ENCODE measurements around the gene SYNGR2. TPM values are rescaled to one million over a fixed set of nuclear protein-coding genes. Genes with fewer than 3 reads are reported as not detected.

SYNGR2 gene
- total RNA-seq, 1 experiment from 2014 or later = 148 TPM

GRCh38 chr17:78135858-78136500, 32.4 kb upstream of the SYNGR2 start:
- Histone ChIP-seq H3K27ac (ENCODE audit: low read depth, low read length) (no peak overlapping the region), H3K9ac (ENCODE audit: low read length) (no peak overlapping the region), H3K4me3 (replicated peaks in 1 of 2; ENCODE audit: low read depth in 1 of 2, low read length in 2 of 2) (no peak overlapping the region), H3K27me3 (ENCODE audit: insufficient read depth, low read length) (no peaks in the 10 kb centered on the region), H3K79me2 (ENCODE audit: insufficient read depth, low read length) (no peaks in the 10 kb centered on the region), H3K36me3 (ENCODE audit: control insufficient read depth in 1 of 2, insufficient read depth in 2 of 2, low read length in 2 of 2) (no peaks in the 10 kb centered on the region), H4K20me1 (ENCODE audit: insufficient read depth) (no peaks in the 10 kb centered on the region), H3K4me1 (ENCODE audit: control insufficient read depth in 1 of 2, insufficient read depth in 2 of 2, low read length in 2 of 2) (peaks cover 35 to 76% of the 10 kb centered on the region in 2 experiments), H2AFZ (ENCODE audit: low read depth, low read length, poor library complexity, severe bottlenecking) (no peak overlapping the region), H3K9me3 (ENCODE audit: control insufficient read depth in 1 of 2, insufficient read depth in 1 of 2, low read depth in 1 of 2, low read length in 2 of 2) (no peaks in the 10 kb centered on the region), H3K4me2 (ENCODE audit: low read length) (no peak overlapping the region), H3K9me2 (ENCODE audit: insufficient read depth) (no peaks in the 10 kb centered on the region)
- DNase-seq (ENCODE audit: low read depth, low spot score) (no peak), ATAC-seq (no peak)
- POLR2A ChIA-PET = interaction anchor here (1.3 kb wide), 2 partner anchors 40 to 51 kb away, joined by 3 to 6 read pairs; partner anchors contain the start of genes AFMID and TK1
- CTCF ChIA-PET = interaction anchor here (1.0 to 2.1 kb wide), 3 partner anchors 41 to 63 kb away, joined by 3 to 8 read pairs (median 6); no protein-coding TSS in a partner anchor
- RAD21 ChIA-PET (ENCODE audit: low non-redundant PET in 1 of 2, low total read pairs in 2 of 2, uncharacterized antibody in 2 of 2, unreplicated experiment in 2 of 2) = no interaction called here
- TF ChIP-seq TCF7L2 (IDR thresholded peaks at IDR 0.05; ENCODE audit: borderline replicate concordance, extremely low read depth, insufficient read depth, insufficient read length) (no peak), SRF (IDR thresholded peaks at IDR 0.05; ENCODE audit: low read depth) (no peak), REST (IDR thresholded peaks at IDR 0.05; ENCODE audit: low read depth) (no peak), EZH2 (IDR thresholded peaks at IDR 0.05) (no peak), POLR2A (IDR thresholded peaks at IDR 0.05; ENCODE audit: borderline replicate concordance, extremely low read depth, insufficient read depth, insufficient read length) (no peak), ELF1 (IDR thresholded peaks at IDR 0.05; ENCODE audit: borderline replicate concordance, low read depth) (no peak), CEBPB (IDR thresholded peaks at IDR 0.05; ENCODE audit: low read depth) (no peak), ZNF274 (IDR thresholded peaks at IDR 0.05; ENCODE audit: low read depth, low read length) (no peak), EZH2phosphoT487 (IDR thresholded peaks at IDR 0.05; ENCODE audit: borderline replicate concordance) (no peak), SP1 (IDR thresholded peaks at IDR 0.05; ENCODE audit: low read depth) (no peak), ATF3 (IDR thresholded peaks at IDR 0.05) (no peak), ZBTB33 (IDR thresholded peaks at IDR 0.05; ENCODE audit: extremely low read depth, insufficient replicate concordance, low read length) (no peak), EGR1 (IDR thresholded peaks at IDR 0.05; ENCODE audit: low read depth) (no peak), CTCF (IDR thresholded peaks at IDR 0.05 in 2 of 3, conservative IDR thresholded peaks at IDR 0.05 in 1 of 3; ENCODE audit: borderline replicate concordance in 1 of 3, insufficient read depth in 1 of 3, low read depth in 2 of 3, low read length in 2 of 3) (no peak), SIN3A (IDR thresholded peaks at IDR 0.05; ENCODE audit: low read depth) (no peak), RAD21 (IDR thresholded peaks at IDR 0.05; ENCODE audit: low read depth) (no peak), CBX3 (IDR thresholded peaks at IDR 0.05; ENCODE audit: low read depth) (no peak), JUND (IDR thresholded peaks at IDR 0.05) (no peak), POLR2AphosphoS5 (IDR thresholded peaks at IDR 0.05; ENCODE audit: low read depth, low read length) (no peak)
- TF ChIP-seq, protein P1, sequence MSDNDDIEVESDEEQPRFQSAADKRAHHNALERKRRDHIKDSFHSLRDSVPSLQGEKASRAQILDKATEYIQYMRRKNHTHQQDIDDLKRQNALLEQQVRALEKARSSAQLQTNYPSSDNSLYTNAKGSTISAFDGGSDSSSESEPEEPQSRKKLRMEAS (IDR thresholded peaks at IDR 0.05) = no peak
- BruUV-seq (replicated peaks) = no TSS peak
- intact Hi-C loops (cut with micrococcal nuclease) = no loop called here
